Adipose tissue (tissue), 3 donors: Measurements from ENCODE around the gene GPR108. TPM values are rescaled to one million over a fixed set of nuclear protein-coding genes. Genes with fewer than 3 reads are reported as not detected.
"Not testable (repeated sequence)": the region's sequence is repeated elsewhere in the genome, so short reads cannot be mapped to it uniquely, and the experiment has no call there.

ENCODE experiments used
- H3K27ac ChIP-seq: one replicate; pipeline ENCODE4 v1.5.1; 2013; ENCODE audit warnings: low read depth, low read length
- WGBS, 3 donors: extraction: QIAGEN DNeasy Blood & Tissue Kit; methylation state at CpG; one replicate each; pipeline ENCODE4 v1.1.7; 2013; 5-methylcytosine and 5-hydroxymethylcytosine counted together
- polyA plus RNA-seq, 3 donors: library from polyadenylated mRNA; stranded (reverse); fragments of 200-250 nt; gene quantifications; one replicate each; pipeline ENCODE4 v1.2.3, GENCODE V29; 2013
- donor health status: healthy with polysubstance abuse.
- donor health status: Bipolar disorder and iron deficiency.
- donor health status: healthy.

Gene GPR108
- polyA plus RNA-seq, 3 donors, result 52.4 to 76.6 (median 66.4) TPM

- no peak overlapping the region for H3K27ac ChIP-seq
- WGBS, 3 donors, result 16 to 42% (median 42%) methylated on average over 8 of the region's 8 CpGs
Observed at GRCh38 chr19:6765738-6766356, 28.5 kb upstream of the GPR108 start.

- 87 to 90% (median 89%) methylated on average over 6 to 8 of the region's 8 CpGs for WGBS, 3 donors
- H3K27ac ChIP-seq, result not testable (repeated sequence)
Observed at GRCh38 chr19:6762253-6762797, 24.9 kb upstream of the GPR108 start.

- 79 to 91% (median 87%) methylated on average over 4 of the region's 4 CpGs for WGBS, 3 donors
- no peak overlapping the region for H3K27ac ChIP-seq
Observed at GRCh38 chr19:6761053-6761676, 23.8 kb upstream of the GPR108 start.

GRCh38 chr19:6760606-6761005 is 23.2 kb upstream of the GPR108 start:
- 93 to 95% (median 93%) methylated on average over 17 of the region's 17 CpGs for WGBS, 3 donors
- H3K27ac ChIP-seq, result no peak overlapping the region

GRCh38 chr19:6754653-6755463 is 17.5 kb upstream of the GPR108 start:
- H3K27ac ChIP-seq, result no peak overlapping the region
- WGBS, 3 donors, result 89 to 93% (median 90%) methylated on average over 22 to 23 of the region's 23 CpGs

GRCh38 chr19:6754136-6754535 is 16.8 kb upstream of the GPR108 start:
- 94 to 97% (median 96%) methylated on average over 19 to 22 of the region's 22 CpGs for WGBS, 3 donors
- no peak overlapping the region for H3K27ac ChIP-seq

GRCh38 chr19:6753178-6754031 is 16.0 kb upstream of the GPR108 start:
- 6 to 20% (median 9%) methylated on average over 49 to 50 of the region's 50 CpGs for WGBS, 3 donors
- H3K27ac ChIP-seq, result no peak overlapping the region

- 56 to 74% (median 73%) methylated on average over 49 to 50 of the region's 50 CpGs for WGBS, 3 donors
- no peak overlapping the region for H3K27ac ChIP-seq
Observed at GRCh38 chr19:6752256-6753177, 15.1 kb upstream of the GPR108 start.

GRCh38 chr19:6751189-6751588 is 13.8 kb upstream of the GPR108 start:
- H3K27ac ChIP-seq, result no peak overlapping the region
- 91 to 96% (median 93%) methylated on average over 16 of the region's 16 CpGs for WGBS, 3 donors

GRCh38 chr19:6750062-6750461 is 12.7 kb upstream of the GPR108 start:
- 62 to 80% (median 63%) methylated on average over 15 to 20 of the region's 20 CpGs for WGBS, 3 donors
- H3K27ac ChIP-seq, result no peak overlapping the region

GRCh38 chr19:6748543-6748942 is 11.2 kb upstream of the GPR108 start:
- WGBS, 3 donors, result 70 to 90% (median 80%) methylated on average over 10 of the region's 10 CpGs
- H3K27ac ChIP-seq, result not testable (repeated sequence)

- WGBS, 3 donors, result 87 to 95% (median 91%) methylated on average over 20 to 24 of the region's 24 CpGs
- no peak overlapping the region for H3K27ac ChIP-seq
Observed at GRCh38 chr19:6745965-6746364, 8.6 kb upstream of the GPR108 start.

- WGBS, 3 donors, result 40 to 49% (median 42%) methylated on average over 41 of the region's 41 CpGs
Observed at GRCh38 chr19:6744381-6745301, 7.3 kb upstream of the GPR108 start.

GRCh38 chr19:6743714-6744380 is 6.5 kb upstream of the GPR108 start:
- 84 to 90% (median 87%) methylated on average over 15 of the region's 15 CpGs for WGBS, 3 donors
- H3K27ac ChIP-seq, result no peak overlapping the region

More at GRCh38 chr19:6744381-6745301, 7.3 kb upstream of the GPR108 start:
- H3K27ac ChIP-seq, result no peak overlapping the region

- WGBS, 3 donors, result 74 to 83% (median 82%) methylated on average over 7 of the region's 7 CpGs
- H3K27ac ChIP-seq, result no peak overlapping the region
Observed at GRCh38 chr19:6743066-6743465, 5.7 kb upstream of the GPR108 start.
